GM20431 (cell line): Measurements from ENCODE around the gene RNF144A.
"Not testable (repeated sequence)": the region's sequence is repeated elsewhere in the genome, so short reads cannot be mapped to it uniquely, and the experiment has no call there.

Experiments
- in situ Hi-C: fragments of 300-500 bp; cut with MseI, MboI; formaldehyde crosslinking; loops from one replicate; pipeline ENCODE4 v1.15.0; 2020; ENCODE audit warnings: low sequenced_read_pairs; ENCODE audit not compliant: unreplicated experiment

The RNF144A gene

GRCh38 chr2:6927186-6927585, 10.0 kb downstream of the RNF144A start:
- in situ Hi-C loops, result no loop called here

GRCh38 chr2:6927753-6928152, 10.5 kb downstream of the RNF144A start:
- in situ Hi-C loops, result no loop called here

- in situ Hi-C loops, result no loop called here
Observed at GRCh38 chr2:6928452-6928851, 11.2 kb downstream of the RNF144A start.

- in situ Hi-C loops, result no loop called here
Observed at GRCh38 chr2:6929196-6929819, 12.1 kb downstream of the RNF144A start.

- in situ Hi-C loops, result no loop called here
Observed at GRCh38 chr2:6930923-6931647, 13.9 kb downstream of the RNF144A start.

- in situ Hi-C loops, result no loop called here
Observed at GRCh38 chr2:6931753-6932152, 14.5 kb downstream of the RNF144A start.

GRCh38 chr2:6932206-6932605, 15.0 kb downstream of the RNF144A start:
- in situ Hi-C loops, result no loop called here

- in situ Hi-C loops, result no loop called here
Observed at GRCh38 chr2:6932828-6933227, 15.6 kb downstream of the RNF144A start.

- in situ Hi-C loops, result no loop called here
Observed at GRCh38 chr2:6933911-6934310, 16.7 kb downstream of the RNF144A start.

- in situ Hi-C loops, result no loop called here
Observed at GRCh38 chr2:6934345-6934744, 17.1 kb downstream of the RNF144A start.

- in situ Hi-C loops, result no loop called here
Observed at GRCh38 chr2:6934758-6935651, 17.8 kb downstream of the RNF144A start.

GRCh38 chr2:6935652-6936020, 18.4 kb downstream of the RNF144A start:
- in situ Hi-C loops, result not testable (repeated sequence)

- in situ Hi-C loops, result no loop called here
Observed at GRCh38 chr2:6937157-6937556, 19.9 kb downstream of the RNF144A start.

- in situ Hi-C loops, result no loop called here
Observed at GRCh38 chr2:6937582-6937981, 20.4 kb downstream of the RNF144A start.

- in situ Hi-C loops, result no loop called here
Observed at GRCh38 chr2:6939071-6939470, 21.9 kb downstream of the RNF144A start.

GRCh38 chr2:6940820-6941219, 23.6 kb downstream of the RNF144A start:
- in situ Hi-C loops, result no loop called here

- in situ Hi-C loops, result no loop called here
Observed at GRCh38 chr2:6941299-6942046, 24.3 kb downstream of the RNF144A start.

- in situ Hi-C loops, result no loop called here
Observed at GRCh38 chr2:6942848-6943247, 25.6 kb downstream of the RNF144A start.

GRCh38 chr2:6943523-6943922, 26.3 kb downstream of the RNF144A start:
- in situ Hi-C loops, result no loop called here

GRCh38 chr2:6943971-6944370, 26.8 kb downstream of the RNF144A start:
- in situ Hi-C loops, result no loop called here
